ENCODE results near the gene PRDX6. TPM values are rescaled to one million over a fixed set of nuclear protein-coding genes. Genes with fewer than 3 reads are reported as not detected.

Gene PRDX6
- total RNA-seq, 1 donor from 2014 or later, result 194 TPM

- Mint-ChIP-seq H3K4me1 (peaks cover 2% of the 10 kb centered on the region), H3K27ac (peak overlapping the region; percentile 2), H3K36me3 (peaks cover 22% of the 10 kb centered on the region), H3K27me3 (ENCODE audit: low read depth) (no peaks in the 10 kb centered on the region), H3K4me3 (no peak overlapping the region), H3K9me3 (peaks cover 44% of the 10 kb centered on the region)
- TF ChIP-seq CTCF (IDR thresholded peaks at IDR 0.05; ENCODE audit: unreplicated experiment), result no peak
- DNase-seq (ENCODE audit: low spot score in 2 of 2, unreplicated experiment in 2 of 2), result no peak
Measured at GRCh38 chr1:173444757-173445156, 32.4 kb upstream of the PRDX6 start.

- no peak for DNase-seq (ENCODE audit: low spot score in 2 of 2, unreplicated experiment in 2 of 2)
- H3K4me3 Mint-ChIP-seq, result no peak overlapping the region
- peaks cover 44% of the 10 kb centered on the region for H3K9me3 Mint-ChIP-seq
- peaks cover 22% of the 10 kb centered on the region for H3K36me3 Mint-ChIP-seq
- H3K27me3 Mint-ChIP-seq (ENCODE audit: low read depth), result no peaks in the 10 kb centered on the region
- H3K4me1 Mint-ChIP-seq, result peaks cover 2% of the 10 kb centered on the region
- no peak for TF ChIP-seq CTCF (IDR thresholded peaks at IDR 0.05; ENCODE audit: unreplicated experiment)
- no peak overlapping the region for H3K27ac Mint-ChIP-seq
Measured at GRCh38 chr1:173445164-173445563, 32.0 kb upstream of the PRDX6 start.

GRCh38 chr1:173445656-173446055 lies 31.5 kb upstream of the PRDX6 start:
- no peak for DNase-seq (ENCODE audit: low spot score in 2 of 2, unreplicated experiment in 2 of 2)
- Mint-ChIP-seq H3K36me3 (peaks cover 22% of the 10 kb centered on the region), H3K4me3 (no peak overlapping the region), H3K27me3 (ENCODE audit: low read depth) (no peaks in the 10 kb centered on the region), H3K4me1 (peaks cover 2% of the 10 kb centered on the region), H3K27ac (no peak overlapping the region), H3K9me3 (peaks cover 44% of the 10 kb centered on the region)
- TF ChIP-seq CTCF (IDR thresholded peaks at IDR 0.05; ENCODE audit: unreplicated experiment), result no peak

GRCh38 chr1:173447224-173447623 lies 29.9 kb upstream of the PRDX6 start:
- no peak for TF ChIP-seq CTCF (IDR thresholded peaks at IDR 0.05; ENCODE audit: unreplicated experiment)
- Mint-ChIP-seq H3K27ac (no peak overlapping the region), H3K36me3 (peaks cover 19% of the 10 kb centered on the region), H3K4me3 (no peak overlapping the region), H3K9me3 (peaks cover 44% of the 10 kb centered on the region), H3K27me3 (ENCODE audit: low read depth) (no peaks in the 10 kb centered on the region), H3K4me1 (peaks cover 2% of the 10 kb centered on the region)
- DNase-seq (ENCODE audit: low spot score in 2 of 2, unreplicated experiment in 2 of 2), result no peak

- H3K27ac Mint-ChIP-seq, result no peak overlapping the region
- peaks cover 15% of the 10 kb centered on the region for H3K36me3 Mint-ChIP-seq
- TF ChIP-seq CTCF (IDR thresholded peaks at IDR 0.05; ENCODE audit: unreplicated experiment), result no peak
- no peak for DNase-seq (ENCODE audit: low spot score in 2 of 2, unreplicated experiment in 2 of 2)
- peaks cover 40% of the 10 kb centered on the region for H3K9me3 Mint-ChIP-seq
- no peaks in the 10 kb centered on the region for H3K27me3 Mint-ChIP-seq (ENCODE audit: low read depth)
- H3K4me1 Mint-ChIP-seq, result peaks cover 2% of the 10 kb centered on the region
- H3K4me3 Mint-ChIP-seq, result no peak overlapping the region
Measured at GRCh38 chr1:173448945-173449344, 28.2 kb upstream of the PRDX6 start.

GRCh38 chr1:173451981-173452380 lies 25.2 kb upstream of the PRDX6 start:
- H3K36me3 Mint-ChIP-seq, result peaks cover 9% of the 10 kb centered on the region
- H3K4me1 Mint-ChIP-seq, result no peaks in the 10 kb centered on the region
- H3K9me3 Mint-ChIP-seq, result peaks cover 19% of the 10 kb centered on the region
- H3K4me3 Mint-ChIP-seq, result no peak overlapping the region
- no peak overlapping the region for H3K27ac Mint-ChIP-seq
- H3K27me3 Mint-ChIP-seq (ENCODE audit: low read depth), result no peaks in the 10 kb centered on the region
- no peak for TF ChIP-seq CTCF (IDR thresholded peaks at IDR 0.05; ENCODE audit: unreplicated experiment)
- DNase-seq (ENCODE audit: low spot score in 2 of 2, unreplicated experiment in 2 of 2), result no peak
